Measurements from ENCODE around the gene CYLD.

Gene CYLD

GRCh38 chr16:50719401-50720337 is 22.2 kb upstream of the CYLD start:
- Histone ChIP-seq H3K27ac (no peak overlapping the region), H3K36me3 (replicated peaks) (no peaks in the 10 kb centered on the region), H3K4me3 (ENCODE audit: low read depth, low read length) (no peak overlapping the region), H3K27me3 (replicated peaks) (no peaks in the 10 kb centered on the region)
- no peak for DNase-seq
- no peak for TF ChIP-seq CTCF (IDR thresholded peaks at IDR 0.05; ENCODE audit: low read depth, low read length, missing control alignments)
- in situ Hi-C loops (cut with HindIII; ENCODE audit: low pct_ligation_motif_present, low sequenced_read_pairs), result no loop called here

- in situ Hi-C loops (cut with HindIII; ENCODE audit: low pct_ligation_motif_present, low sequenced_read_pairs), result no loop called here
- no peaks in the 10 kb centered on the region for H3K36me3 ChIP-seq (replicated peaks)
- no peak overlapping the region for H3K4me3 ChIP-seq (ENCODE audit: low read depth, low read length)
- H3K27ac ChIP-seq, result no peak overlapping the region
- DNase-seq, result no peak
- H3K27me3 ChIP-seq (replicated peaks), result no peaks in the 10 kb centered on the region
- no peak for TF ChIP-seq CTCF (IDR thresholded peaks at IDR 0.05; ENCODE audit: low read depth, low read length, missing control alignments)
Observed at GRCh38 chr16:50721549-50722404, 20.1 kb upstream of the CYLD start.

- H3K27ac ChIP-seq, result no peak overlapping the region
- H3K4me3 ChIP-seq (ENCODE audit: low read depth, low read length), result no peak overlapping the region
- H3K36me3 ChIP-seq (replicated peaks), result no peaks in the 10 kb centered on the region
- no peaks in the 10 kb centered on the region for H3K27me3 ChIP-seq (replicated peaks)
- in situ Hi-C loops (cut with HindIII; ENCODE audit: low pct_ligation_motif_present, low sequenced_read_pairs), result no loop called here
- DNase-seq, result no peak
- no peak for TF ChIP-seq CTCF (IDR thresholded peaks at IDR 0.05; ENCODE audit: low read depth, low read length, missing control alignments)
Observed at GRCh38 chr16:50722405-50722737, 19.5 kb upstream of the CYLD start.

GRCh38 chr16:50722960-50723359 is 18.9 kb upstream of the CYLD start:
- no peak overlapping the region for H3K4me3 ChIP-seq (ENCODE audit: low read depth, low read length)
- no peak for DNase-seq
- no peaks in the 10 kb centered on the region for H3K36me3 ChIP-seq (replicated peaks)
- in situ Hi-C loops (cut with HindIII; ENCODE audit: low pct_ligation_motif_present, low sequenced_read_pairs), result no loop called here
- no peak overlapping the region for H3K27ac ChIP-seq
- TF ChIP-seq CTCF (IDR thresholded peaks at IDR 0.05; ENCODE audit: low read depth, low read length, missing control alignments), result no peak
- H3K27me3 ChIP-seq (replicated peaks), result no peaks in the 10 kb centered on the region

GRCh38 chr16:50724306-50724705 is 17.6 kb upstream of the CYLD start:
- DNase-seq, result no peak
- in situ Hi-C loops (cut with HindIII; ENCODE audit: low pct_ligation_motif_present, low sequenced_read_pairs), result no loop called here
- no peak overlapping the region for H3K4me3 ChIP-seq (ENCODE audit: low read depth, low read length)

More at GRCh38 chr16:50724306-50724705, 17.6 kb upstream of the CYLD start:
- Histone ChIP-seq H3K36me3 (replicated peaks) (no peaks in the 10 kb centered on the region), H3K27me3 (replicated peaks) (no peaks in the 10 kb centered on the region), H3K27ac (no peak overlapping the region)
- TF ChIP-seq CTCF (IDR thresholded peaks at IDR 0.05; ENCODE audit: low read depth, low read length, missing control alignments), result no peak
